Measurements from ENCODE around the gene KCNJ15. TPM values are rescaled to one million over a fixed set of nuclear protein-coding genes. Genes with fewer than 3 reads are reported as not detected.

The KCNJ15 gene
- polyA plus RNA-seq, 1 donor from 2014 or later = not detected

GRCh38 chr21:38273745-38274542 lies 17.2 kb downstream of the KCNJ15 start:
- Histone ChIP-seq H3F3A (ENCODE audit: insufficient read depth, low read length, poor library complexity, severe bottlenecking) (no peaks in the 10 kb centered on the region), H3K27me3 (ENCODE audit: insufficient read depth, low read depth, low read length) (no peaks in the 10 kb centered on the region), H3K36me3 (ENCODE audit: insufficient read depth, low read length) (no peaks in the 10 kb centered on the region), H4K20me1 (ENCODE audit: insufficient read depth) (no peaks in the 10 kb centered on the region), H3K9me3 (ENCODE audit: low read length) (no peaks in the 10 kb centered on the region), H3K9ac (ENCODE audit: low read length) (no peak overlapping the region), H3K4me2 (ENCODE audit: low read length) (no peak overlapping the region), H3K4me3 (ENCODE audit: low read length) (no peak overlapping the region), H3K27ac (ENCODE audit: low read length) (no peak overlapping the region), H3K79me2 (replicated peaks; ENCODE audit: insufficient read depth, low read length) (no peaks in the 10 kb centered on the region), H3K9me2 (ENCODE audit: insufficient read depth, low read length) (no peaks in the 10 kb centered on the region), H2AFZ (ENCODE audit: low read depth, low read length) (no peak overlapping the region)
- TF ChIP-seq EP300 (conservative IDR thresholded peaks at IDR 0.05; ENCODE audit: poor library complexity, severe bottlenecking) = no peak

GRCh38 chr21:38277501-38278131 lies 20.8 kb downstream of the KCNJ15 start:
- no peak for TF ChIP-seq CTCF (IDR thresholded peaks at IDR 0.05; ENCODE audit: poor library complexity, severe bottlenecking)
- no peak for TF ChIP-seq EP300 (conservative IDR thresholded peaks at IDR 0.05; ENCODE audit: poor library complexity, severe bottlenecking)
- no peak for TF ChIP-seq RAD21 (conservative IDR thresholded peaks at IDR 0.05)
- no peak for TF ChIP-seq POLR2AphosphoS5 (IDR thresholded peaks at IDR 0.05)
- no peak for TF ChIP-seq EZH2 (IDR thresholded peaks at IDR 0.05; ENCODE audit: borderline replicate concordance, insufficient read depth, low read length, poor library complexity, severe bottlenecking)
- no peak for TF ChIP-seq TAF1 (IDR thresholded peaks at IDR 0.05; ENCODE audit: low read depth)
- no peak for TF ChIP-seq MXI1 (conservative IDR thresholded peaks at IDR 0.05; ENCODE audit: poor library complexity, severe bottlenecking)
- no peak for TF ChIP-seq REST (IDR thresholded peaks at IDR 0.05; ENCODE audit: borderline replicate concordance)
- no peak for TF ChIP-seq SMC3 (conservative IDR thresholded peaks at IDR 0.05; ENCODE audit: poor library complexity)
- no peaks in the 10 kb centered on the region for H3F3A ChIP-seq (ENCODE audit: insufficient read depth, low read length, poor library complexity, severe bottlenecking)
- no peaks in the 10 kb centered on the region for H4K20me1 ChIP-seq (ENCODE audit: insufficient read depth)
- no peaks in the 10 kb centered on the region for H3K9me3 ChIP-seq (ENCODE audit: low read length)
- H3K4me3 ChIP-seq (ENCODE audit: low read length) = no peak overlapping the region
- no peak overlapping the region for H3K4me2 ChIP-seq (ENCODE audit: low read length)
- no peaks in the 10 kb centered on the region for H3K79me2 ChIP-seq (replicated peaks; ENCODE audit: insufficient read depth, low read length)
- no peaks in the 10 kb centered on the region for H3K9me2 ChIP-seq (ENCODE audit: insufficient read depth, low read length)
- no peak overlapping the region for H3K9ac ChIP-seq (ENCODE audit: low read length)
- no peak overlapping the region for H2AFZ ChIP-seq (ENCODE audit: low read depth, low read length)
- no peaks in the 10 kb centered on the region for H3K27me3 ChIP-seq (ENCODE audit: insufficient read depth, low read depth, low read length)
- H3K27ac ChIP-seq (ENCODE audit: low read length) = no peak overlapping the region
- H3K36me3 ChIP-seq (ENCODE audit: insufficient read depth, low read length) = no peaks in the 10 kb centered on the region
